ENCODE measurements around the gene MSMP.

Gene MSMP

GRCh38 chr9:35717132-35717870 lies 36.8 kb downstream of the MSMP start:
- no peak for TF ChIP-seq CTCF (IDR thresholded peaks at IDR 0.05; ENCODE audit: low read depth, low read length, missing control alignments)
- Histone ChIP-seq H3K36me3 (replicated peaks) (peaks cover 100% of the 10 kb centered on the region), H3K27me3 (replicated peaks) (no peaks in the 10 kb centered on the region), H3K4me3 (ENCODE audit: low read depth, low read length) (no peak overlapping the region), H3K27ac (no peak overlapping the region)
- in situ Hi-C loops (cut with HindIII; ENCODE audit: low pct_ligation_motif_present, low sequenced_read_pairs), result no loop called here
- no peak for DNase-seq

GRCh38 chr9:35716230-35716629 lies 37.8 kb downstream of the MSMP start:
- Histone ChIP-seq H3K4me3 (ENCODE audit: low read depth, low read length) (no peak overlapping the region), H3K27ac (no peak overlapping the region), H3K36me3 (replicated peaks) (peaks cover 100% of the 10 kb centered on the region), H3K27me3 (replicated peaks) (no peaks in the 10 kb centered on the region)
- TF ChIP-seq CTCF (IDR thresholded peaks at IDR 0.05; ENCODE audit: low read depth, low read length, missing control alignments), result no peak
- in situ Hi-C loops (cut with HindIII; ENCODE audit: low pct_ligation_motif_present, low sequenced_read_pairs), result no loop called here
- no peak for DNase-seq

GRCh38 chr9:35714579-35715252 lies 39.4 kb downstream of the MSMP start:
- DNase-seq, result no peak
- H3K27me3 ChIP-seq (replicated peaks), result no peaks in the 10 kb centered on the region
- peaks cover 96% of the 10 kb centered on the region for H3K36me3 ChIP-seq (replicated peaks)
- no peak for TF ChIP-seq CTCF (IDR thresholded peaks at IDR 0.05; ENCODE audit: low read depth, low read length, missing control alignments)
- H3K27ac ChIP-seq, result no peak overlapping the region
- H3K4me3 ChIP-seq (ENCODE audit: low read depth, low read length), result no peak overlapping the region
- in situ Hi-C loops (cut with HindIII; ENCODE audit: low pct_ligation_motif_present, low sequenced_read_pairs), result no loop called here

GRCh38 chr9:35714123-35714522 lies 40.0 kb downstream of the MSMP start:
- H3K27me3 ChIP-seq (replicated peaks), result no peaks in the 10 kb centered on the region
- no peak overlapping the region for H3K27ac ChIP-seq
- H3K4me3 ChIP-seq (ENCODE audit: low read depth, low read length), result no peak overlapping the region
- in situ Hi-C loops (cut with HindIII; ENCODE audit: low pct_ligation_motif_present, low sequenced_read_pairs), result no loop called here
- TF ChIP-seq CTCF (IDR thresholded peaks at IDR 0.05; ENCODE audit: low read depth, low read length, missing control alignments), result no peak
- H3K36me3 ChIP-seq (replicated peaks), result peaks cover 94% of the 10 kb centered on the region
- DNase-seq, result no peak

- Histone ChIP-seq H3K27me3 (replicated peaks) (no peaks in the 10 kb centered on the region), H3K36me3 (replicated peaks) (peaks cover 94% of the 10 kb centered on the region), H3K27ac (no peak overlapping the region), H3K4me3 (ENCODE audit: low read depth, low read length) (no peak overlapping the region)
- no peak for DNase-seq
- no peak for TF ChIP-seq CTCF (IDR thresholded peaks at IDR 0.05; ENCODE audit: low read depth, low read length, missing control alignments)
- in situ Hi-C loops (cut with HindIII; ENCODE audit: low pct_ligation_motif_present, low sequenced_read_pairs), result no loop called here
Observed at GRCh38 chr9:35713578-35713977, 40.5 kb downstream of the MSMP start.

Data from brain microvascular endothelial cell (primary cell).